DND-41 (cell line): Measurements from ENCODE around the gene MICALL2.

Experiments
- EZH2 ChIP-seq: IDR thresholded peaks from 3 replicates; pipeline ENCODE4 v1.6.1; 2012; ENCODE audit warnings: borderline replicate concordance, low read depth, mild to moderate bottlenecking, moderate library complexity, low read length, inconsistent platforms; ENCODE audit not compliant: severe bottlenecking
- TF ChIP-seq, protein P1 (sequence below): IDR thresholded peaks from 2 replicates; pipeline ENCODE4 v1.5.1; 2012; ENCODE audit warnings: borderline replicate concordance, low read length, moderate library complexity, mild to moderate bottlenecking; ENCODE audit not compliant: poor library complexity, severe bottlenecking; ENCODE audit errors: extremely low read depth

DNA sequence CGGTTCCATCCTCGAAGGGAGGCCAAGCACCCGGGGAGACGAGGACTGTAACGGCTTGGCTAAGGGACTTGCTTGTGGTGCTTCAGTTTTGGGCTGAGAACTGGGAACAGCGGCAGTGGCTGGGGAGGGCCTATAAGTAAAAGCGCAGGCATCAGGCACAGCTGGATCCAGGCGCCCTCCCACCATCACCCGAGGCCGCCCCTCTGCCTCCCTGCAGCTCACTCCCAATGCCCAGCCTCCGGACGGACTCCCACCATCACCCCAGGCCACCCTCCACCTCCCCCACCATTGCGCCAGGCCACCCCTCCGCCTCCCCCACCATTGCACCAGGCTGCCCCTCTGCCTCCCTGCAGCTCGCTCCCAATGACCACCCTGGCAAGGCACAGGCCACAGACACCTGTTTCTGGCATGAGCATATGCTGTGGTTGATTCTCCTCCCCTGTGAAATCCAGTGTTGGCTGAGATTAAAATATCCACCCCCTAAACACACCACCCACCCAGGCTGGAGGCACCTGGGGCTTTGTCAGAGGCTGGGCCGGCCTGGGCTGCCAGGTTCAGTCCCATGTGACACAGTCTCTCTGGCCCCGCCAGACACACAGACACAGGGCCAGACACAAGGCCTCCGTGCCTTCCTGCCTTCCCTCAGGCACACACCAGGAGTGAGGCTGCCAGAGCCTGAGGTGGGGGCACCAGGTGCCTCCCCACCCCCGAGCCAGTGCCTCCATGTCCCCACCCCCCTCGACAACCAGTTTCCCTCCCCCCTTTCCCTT lies 16.7 kb downstream of the MICALL2 start:
- TF ChIP-seq, protein P1, sequence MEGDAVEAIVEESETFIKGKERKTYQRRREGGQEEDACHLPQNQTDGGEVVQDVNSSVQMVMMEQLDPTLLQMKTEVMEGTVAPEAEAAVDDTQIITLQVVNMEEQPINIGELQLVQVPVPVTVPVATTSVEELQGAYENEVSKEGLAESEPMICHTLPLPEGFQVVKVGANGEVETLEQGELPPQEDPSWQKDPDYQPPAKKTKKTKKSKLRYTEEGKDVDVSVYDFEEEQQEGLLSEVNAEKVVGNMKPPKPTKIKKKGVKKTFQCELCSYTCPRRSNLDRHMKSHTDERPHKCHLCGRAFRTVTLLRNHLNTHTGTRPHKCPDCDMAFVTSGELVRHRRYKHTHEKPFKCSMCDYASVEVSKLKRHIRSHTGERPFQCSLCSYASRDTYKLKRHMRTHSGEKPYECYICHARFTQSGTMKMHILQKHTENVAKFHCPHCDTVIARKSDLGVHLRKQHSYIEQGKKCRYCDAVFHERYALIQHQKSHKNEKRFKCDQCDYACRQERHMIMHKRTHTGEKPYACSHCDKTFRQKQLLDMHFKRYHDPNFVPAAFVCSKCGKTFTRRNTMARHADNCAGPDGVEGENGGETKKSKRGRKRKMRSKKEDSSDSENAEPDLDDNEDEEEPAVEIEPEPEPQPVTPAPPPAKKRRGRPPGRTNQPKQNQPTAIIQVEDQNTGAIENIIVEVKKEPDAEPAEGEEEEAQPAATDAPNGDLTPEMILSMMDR = no peak
- TF ChIP-seq EZH2 = no peak
